ACHN (cell line): ENCODE results near the gene ALDH3A1.

ENCODE experiments used
- DNase-seq: peaks from one replicate; pipeline ENCODE4 v3.0.0-alpha.2; 2015
- in situ Hi-C: cut with HindIII; loops from 2 replicates; pipeline ENCODE4 v1.10.0; 2017; ENCODE audit warnings: low sequenced_read_pairs, low pct_ligation_motif_present, low pct_unique_long_range_greater_than_20kb

The ALDH3A1 gene

DNA sequence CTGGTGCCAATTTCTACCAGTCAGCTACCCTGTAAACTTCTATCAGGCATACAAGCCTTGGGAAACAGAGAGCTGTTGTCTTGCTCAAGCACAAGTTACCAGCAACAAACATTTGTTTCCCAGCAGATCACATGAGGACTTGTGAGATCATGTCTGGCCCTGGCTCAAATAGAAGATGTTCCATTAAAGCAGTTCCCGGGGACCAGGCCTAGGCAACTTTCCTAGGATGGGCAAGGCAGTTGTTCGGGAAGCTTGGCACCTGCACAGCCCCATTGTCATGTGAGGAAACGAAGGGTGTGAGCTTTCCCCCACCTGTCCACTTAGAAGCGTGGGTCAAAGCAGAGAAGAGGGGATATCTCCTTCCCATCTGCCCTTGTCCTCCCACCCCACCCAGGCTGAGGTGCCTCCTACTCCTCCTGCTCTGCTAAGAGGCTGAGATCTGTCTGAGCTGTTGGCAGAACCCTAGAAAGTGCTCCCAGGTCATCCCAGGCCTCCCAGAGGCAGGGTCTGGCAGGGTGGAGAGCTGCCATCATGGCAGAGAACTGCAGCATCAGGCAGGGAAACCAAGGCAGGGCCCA, 20.5 kb downstream of the ALDH3A1 start:
- DNase-seq = no peak
- in situ Hi-C loops = no loop called here

GRCh38 chr17:19726631-19727376, 21.3 kb downstream of the ALDH3A1 start:
- in situ Hi-C loops = no loop called here
- DNase-seq = no peak

GRCh38 chr17:19725486-19725885, 22.6 kb downstream of the ALDH3A1 start:
- in situ Hi-C loops = no loop called here
- DNase-seq = no peak

- no peak for DNase-seq
- in situ Hi-C loops = no loop called here
Measured at GRCh38 chr17:19724501-19725420, 23.3 kb downstream of the ALDH3A1 start.

- in situ Hi-C loops = no loop called here
- DNase-seq = no peak
Measured at GRCh38 chr17:19723964-19724363, 24.1 kb downstream of the ALDH3A1 start.

DNA sequence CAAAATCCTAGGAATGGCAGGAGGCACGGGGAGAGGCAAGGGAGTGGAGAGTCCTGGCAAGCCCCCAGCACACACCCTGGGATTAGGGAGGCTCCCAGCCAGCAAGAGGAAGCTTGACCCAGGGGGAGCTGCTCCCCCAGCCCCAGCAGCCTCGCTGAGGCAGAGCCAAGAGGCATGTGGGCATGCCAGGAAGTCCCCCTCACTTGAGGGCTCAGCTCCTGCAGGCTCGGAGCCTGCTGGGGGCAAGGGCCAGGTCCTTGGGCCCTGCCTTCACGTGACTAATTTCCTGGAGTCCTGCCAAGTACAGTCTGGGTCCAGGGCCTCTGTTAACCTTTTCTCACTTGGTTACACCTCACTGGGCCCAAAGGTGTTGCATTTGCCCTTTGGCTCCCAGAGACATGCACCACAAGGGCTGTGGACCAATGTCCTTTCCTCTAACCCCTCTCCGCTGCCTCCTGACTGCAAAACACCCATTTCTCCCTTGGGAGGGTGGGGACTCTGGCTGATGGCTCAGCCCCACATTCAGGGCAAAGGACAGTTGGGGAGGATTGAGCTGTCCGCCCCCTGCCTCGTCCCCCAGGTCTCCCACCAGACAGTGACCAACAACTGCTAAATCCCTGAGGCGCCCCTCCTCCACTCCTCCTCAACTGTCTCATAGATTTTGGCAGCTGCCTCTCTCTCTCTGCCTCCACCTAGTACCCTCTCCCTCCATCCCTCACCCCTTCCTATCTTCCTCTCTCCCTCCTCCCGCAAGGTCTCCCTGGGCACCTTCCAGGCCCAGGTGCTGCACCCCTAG, 27.3 kb downstream of the ALDH3A1 start:
- in situ Hi-C loops = no loop called here
- DNase-seq = peak; percentile 85

GRCh38 chr17:19720210-19720475, 28.0 kb downstream of the ALDH3A1 start:
- in situ Hi-C loops = no loop called here
- DNase-seq = no peak

DNA sequence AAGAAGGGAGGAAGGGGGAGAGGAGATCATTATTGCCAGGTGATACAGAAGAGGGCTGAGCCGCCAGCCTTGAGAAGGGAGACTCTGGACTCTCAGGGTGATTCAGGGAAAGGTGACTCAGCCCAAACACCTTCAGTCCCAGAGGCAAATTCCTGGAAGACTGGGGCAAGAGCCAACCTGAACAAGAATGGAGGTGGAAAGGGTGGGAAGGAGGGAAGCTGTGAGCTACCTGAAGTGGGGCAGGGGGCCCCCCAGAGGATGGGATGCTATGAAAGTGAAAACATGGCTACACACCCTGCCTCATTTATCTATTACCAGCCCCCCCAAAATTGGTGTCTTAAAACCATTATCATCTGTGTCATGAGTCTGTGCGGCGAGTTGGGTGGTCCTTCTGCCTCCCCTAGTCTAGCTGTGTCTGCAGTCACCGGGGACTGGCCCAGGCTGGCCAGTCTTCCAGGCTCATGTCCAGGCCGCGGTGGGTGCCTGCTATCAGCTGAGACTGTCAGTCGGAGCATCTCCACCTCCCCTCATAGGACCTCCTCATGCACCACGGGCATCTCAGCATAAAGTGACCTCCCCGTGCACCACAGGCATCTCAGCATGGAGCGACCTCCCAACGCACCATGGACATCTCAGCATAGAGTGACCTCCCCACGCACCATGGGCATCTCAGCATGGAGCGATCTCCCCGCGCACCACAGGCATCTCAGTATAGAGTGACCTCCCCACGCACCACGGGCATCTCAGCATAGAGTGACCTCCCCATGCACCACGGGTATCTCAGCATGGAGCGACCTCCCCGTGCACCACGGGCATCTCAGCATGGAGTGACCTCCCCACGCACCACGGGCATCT, 28.5 kb downstream of the ALDH3A1 start:
- peak; percentile 36 for DNase-seq
- in situ Hi-C loops = no loop called here

GRCh38 chr17:19718613-19719354, 29.3 kb downstream of the ALDH3A1 start:
- in situ Hi-C loops = no loop called here
- DNase-seq = peak; percentile 43

- in situ Hi-C loops = no loop called here
- DNase-seq = no peak
Measured at GRCh38 chr17:19718041-19718612, 30.0 kb downstream of the ALDH3A1 start.

DNA sequence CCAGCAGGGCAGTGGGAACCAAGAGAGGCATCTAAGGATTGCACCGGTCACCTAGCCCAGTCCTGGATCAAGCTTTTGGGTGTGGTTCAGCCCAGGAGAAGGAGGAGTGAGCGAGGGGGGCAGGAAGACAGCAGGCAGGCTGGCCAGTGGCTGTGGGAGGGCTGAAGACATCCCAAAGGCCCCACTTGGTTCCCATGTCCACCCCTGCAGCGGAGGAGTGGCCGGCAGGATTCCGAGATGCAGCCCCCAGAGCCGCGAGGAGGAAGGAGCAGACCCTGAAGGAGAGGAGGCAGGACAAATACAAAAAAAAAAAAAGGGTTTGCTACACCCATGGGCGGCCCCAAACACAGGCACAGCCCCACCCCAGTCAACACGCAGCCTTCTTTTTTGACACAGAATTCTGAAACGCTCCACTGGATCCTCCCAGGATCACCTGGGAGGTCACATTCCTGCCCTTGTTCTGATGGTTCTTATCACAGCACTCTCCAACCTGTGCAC, 30.6 kb downstream of the ALDH3A1 start:
- no peak for DNase-seq
- in situ Hi-C loops = no loop called here

DNA sequence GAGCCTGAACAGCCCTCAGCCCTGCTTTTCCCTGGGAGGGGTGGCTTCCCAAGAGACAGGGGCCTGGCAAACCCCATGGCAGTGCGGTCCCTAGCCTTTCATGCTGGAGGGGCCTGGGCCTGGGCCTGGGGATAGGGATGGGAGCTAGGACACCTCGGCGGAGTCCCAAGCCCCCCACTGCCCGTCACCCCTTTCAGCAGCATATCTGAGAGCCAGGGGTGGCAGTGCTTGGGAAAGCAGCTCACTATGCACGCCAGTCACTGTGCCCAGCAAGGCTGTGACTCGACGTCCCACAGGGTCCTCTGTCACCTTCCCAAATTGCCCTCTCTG, 31.1 kb downstream of the ALDH3A1 start:
- DNase-seq = no peak
- in situ Hi-C loops = no loop called here

DNA sequence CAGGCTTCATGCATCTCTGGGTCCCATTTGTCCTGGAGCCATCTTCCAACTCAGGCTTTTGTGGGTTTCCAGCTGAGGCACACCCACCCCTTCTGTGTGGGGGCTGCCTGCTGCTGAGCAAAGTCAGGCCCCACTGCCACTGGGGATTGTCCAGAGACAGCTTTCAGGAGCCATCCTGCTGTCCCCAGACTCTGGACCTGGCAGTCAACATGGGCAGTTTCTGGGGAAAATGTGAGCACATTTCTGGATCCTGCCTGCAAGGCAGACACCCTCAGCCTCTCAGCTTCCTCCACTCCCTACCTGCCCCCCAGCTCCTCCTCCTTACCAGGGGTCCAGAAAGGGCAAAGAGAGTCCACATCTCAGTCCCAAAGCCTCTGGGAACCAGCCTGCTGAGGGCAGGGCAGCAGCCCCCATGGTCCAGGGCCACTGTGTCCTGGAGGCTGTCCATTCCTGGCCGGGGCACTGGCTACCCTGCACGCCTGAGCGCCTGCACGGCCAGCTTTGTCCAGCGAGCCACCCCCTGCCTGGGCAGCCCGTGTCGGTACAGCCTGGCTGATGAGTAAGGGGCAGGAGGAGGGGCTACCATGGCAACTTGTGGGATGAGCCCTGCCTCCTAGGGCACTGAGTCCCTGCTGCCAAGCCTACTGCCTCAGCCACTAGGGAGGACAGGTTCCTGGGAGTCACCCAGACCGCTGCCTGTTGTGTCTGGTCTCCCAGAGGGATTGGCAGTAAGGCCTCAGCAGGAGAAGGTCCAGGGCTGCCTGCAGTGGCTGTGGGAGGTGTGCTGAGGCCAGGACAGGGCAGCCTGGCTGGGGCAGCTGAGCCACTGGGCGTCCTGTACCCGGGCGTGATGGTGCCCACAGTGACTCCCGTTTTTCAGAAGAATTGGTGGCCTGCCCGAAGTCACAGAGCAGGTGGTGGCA, 31.7 kb downstream of the ALDH3A1 start, which contains the start of gene SLC47A2:
Gene SLC47A2, minus strand, starts transcription at position 477 of the 923 bp plus-strand sequence. Its CDS starts 29 bp downstream, at position 448.
- in situ Hi-C loops = no loop called here
- peak; percentile 71 for DNase-seq

DNA sequence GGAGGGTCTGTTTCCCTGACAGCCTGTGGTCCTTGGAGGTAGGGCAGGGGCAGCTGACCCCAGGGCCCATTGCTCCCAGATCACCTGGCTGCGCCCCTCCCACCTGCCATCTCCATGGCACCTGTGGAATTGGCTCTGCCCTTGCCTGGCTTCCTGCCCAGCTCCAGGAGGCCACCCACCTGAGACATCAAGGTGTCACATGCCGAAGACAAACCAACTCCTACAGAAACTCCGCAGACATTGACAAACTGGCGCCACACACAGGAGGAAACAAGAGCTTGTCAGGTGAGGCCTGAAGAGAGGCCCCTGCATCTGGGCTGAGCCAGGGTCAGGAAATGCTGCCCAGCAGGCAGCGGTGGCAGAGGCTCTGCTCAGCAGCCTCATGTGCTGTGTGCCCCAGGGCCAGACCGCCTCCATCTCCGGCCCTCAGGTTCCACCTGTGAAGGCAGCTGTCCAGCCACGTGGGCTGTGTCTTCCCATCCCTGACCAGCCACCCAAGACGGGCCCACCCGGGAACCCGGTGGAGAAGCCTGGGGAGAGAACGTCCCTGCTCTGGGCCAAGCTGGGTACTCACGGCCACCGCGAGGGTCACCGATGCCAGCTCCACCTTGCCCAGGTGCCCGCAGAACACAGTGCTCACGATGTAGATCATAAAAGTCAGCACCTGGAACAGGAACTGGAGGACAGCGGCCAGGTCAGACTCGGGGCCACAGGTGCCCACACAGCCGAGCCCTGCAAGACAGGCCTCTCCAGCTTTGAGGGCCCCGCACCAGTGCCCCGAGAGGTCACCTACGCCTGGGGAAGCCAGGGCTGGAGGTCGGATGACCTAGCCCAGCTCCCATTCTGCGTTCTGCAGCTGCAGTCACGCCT, 33.3 kb downstream of the ALDH3A1 start:
- no peak for DNase-seq
- in situ Hi-C loops = no loop called here

DNA sequence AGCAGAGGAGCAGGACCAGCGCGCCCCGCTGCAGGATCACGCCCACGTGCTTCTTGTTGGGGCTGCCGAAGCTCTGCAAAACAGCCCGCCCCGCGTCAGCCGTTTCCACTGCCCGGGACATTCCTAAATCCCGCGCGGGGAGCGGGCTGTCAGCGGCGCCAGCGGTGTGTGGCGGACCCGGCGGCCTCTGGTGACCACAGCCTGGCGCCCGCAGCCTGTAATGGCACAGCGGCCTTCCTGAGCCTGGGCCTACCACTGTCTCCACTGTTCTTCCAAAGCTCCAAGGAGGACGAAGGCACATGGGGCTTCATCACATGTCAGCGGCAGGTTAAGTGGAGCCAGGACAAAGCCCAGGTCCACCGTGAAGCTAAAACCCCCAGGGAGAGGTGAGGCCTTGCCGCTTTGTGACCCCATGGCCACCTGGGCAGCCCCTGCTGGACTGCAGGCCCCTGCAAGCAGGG, 34.2 kb downstream of the ALDH3A1 start:
- in situ Hi-C loops = no loop called here
- no peak for DNase-seq
